NCI-H2107 treated with DMSO at 0.1 percent for 48 hours (cell line): ENCODE results near the gene ARL4C.
A peak's percentile ranks its signal among the peaks of the same experiment; 100 is the strongest.
"Not testable (repeated sequence)": the region's sequence is repeated elsewhere in the genome, so short reads cannot be mapped to it uniquely, and the experiment has no call there.

Experiments used
- DNase-seq: peaks from one replicate; lab custom pipeline; 2025; ENCODE audit not compliant: unreplicated experiment; lab: John Stamatoyannopoulos, UW

ARL4C gene

DNA sequence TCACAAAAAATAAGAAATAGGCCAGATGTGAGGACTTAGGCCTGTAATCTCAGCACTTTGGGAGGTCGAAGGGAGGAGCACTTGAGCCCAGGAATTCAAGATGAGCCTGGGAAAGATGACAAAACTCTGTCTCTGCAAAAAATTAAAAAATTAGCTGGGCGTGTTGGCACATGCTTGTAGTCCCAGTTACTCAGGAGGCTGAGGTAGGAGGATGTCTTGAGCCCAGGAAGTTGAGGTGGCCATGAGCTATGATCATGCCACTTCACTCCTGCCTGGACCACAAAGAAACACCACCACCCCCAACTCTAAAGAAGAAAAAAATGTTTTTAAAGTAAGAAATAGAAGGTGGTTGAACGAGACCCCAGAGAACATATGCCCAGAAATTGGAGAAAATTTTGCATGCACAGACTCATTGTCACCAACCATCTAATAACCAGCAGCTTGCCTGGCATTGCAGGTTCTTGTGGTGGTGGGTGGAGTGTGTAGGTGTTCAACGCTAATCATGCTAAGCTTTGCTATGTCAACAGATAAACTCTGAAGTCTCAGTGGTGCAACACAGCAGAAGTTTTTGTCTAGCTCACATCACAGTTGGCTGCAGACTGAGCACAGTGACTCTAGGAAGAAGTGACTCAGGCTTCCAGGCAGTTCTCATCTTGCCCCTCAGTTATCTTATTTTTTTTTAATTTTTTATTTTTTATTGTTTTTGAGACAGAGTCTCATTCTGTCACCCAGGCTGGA, 18.6 kb downstream of the ARL4C start:
- no peak for DNase-seq

DNA sequence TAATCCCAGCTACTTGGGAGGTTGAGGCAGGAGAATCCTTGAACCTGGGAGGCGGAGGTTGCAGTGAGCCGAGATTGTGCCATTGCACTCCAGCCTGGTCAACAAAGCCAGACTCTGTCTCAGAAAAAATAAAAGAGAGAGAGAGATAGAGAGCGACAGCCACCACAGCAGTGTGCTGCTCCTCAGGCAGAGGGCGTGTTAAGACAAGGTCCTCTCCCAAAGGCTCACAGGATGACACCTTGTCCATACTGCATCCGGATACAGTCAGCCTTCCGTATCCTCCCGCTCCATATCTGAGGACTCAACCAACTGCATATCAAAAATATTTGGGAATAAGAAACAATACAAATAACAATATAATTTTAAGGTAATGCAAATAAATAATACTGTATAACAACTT, 20.1 kb downstream of the ARL4C start:
- DNase-seq = no peak

DNA sequence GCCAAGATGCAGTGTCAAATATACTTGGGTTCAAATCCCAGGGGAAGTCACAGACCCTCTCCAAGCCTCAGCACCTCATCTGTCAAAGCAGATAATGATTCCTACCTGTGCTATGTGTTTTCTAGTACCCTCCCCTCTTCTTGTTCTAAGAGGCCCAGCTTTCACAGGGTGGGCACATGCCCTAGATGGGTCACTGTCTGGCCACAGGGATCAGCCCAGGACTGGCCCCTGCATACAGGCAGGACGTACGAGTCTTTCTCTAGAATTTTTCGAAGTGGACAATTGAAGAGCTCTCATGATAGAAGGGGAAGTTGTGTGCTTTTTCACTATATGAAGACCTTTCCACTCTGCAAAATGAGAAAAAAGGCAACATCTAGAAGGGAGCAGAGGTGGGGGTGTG, 22.2 kb downstream of the ARL4C start:
- no peak for DNase-seq

DNA sequence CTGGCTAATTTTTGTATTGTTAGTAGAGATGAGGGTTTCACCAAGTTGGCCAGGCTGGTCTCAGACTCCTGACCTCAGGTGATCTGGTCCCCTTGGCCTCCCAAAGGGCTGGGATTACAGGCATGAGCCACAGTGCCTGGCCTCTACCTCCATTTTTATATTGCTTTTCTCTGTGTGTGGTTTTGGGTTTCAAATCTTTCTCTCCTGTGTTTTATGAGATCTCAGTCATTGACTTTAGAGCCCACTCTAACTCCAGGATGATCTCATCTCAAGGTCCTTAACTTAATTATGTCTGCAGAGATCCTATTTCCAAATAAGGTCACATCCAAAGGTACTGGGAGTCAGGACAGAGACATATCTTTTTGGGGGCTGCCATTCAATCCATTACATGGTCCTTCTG, 24.7 kb downstream of the ARL4C start:
- DNase-seq = no peak

DNA sequence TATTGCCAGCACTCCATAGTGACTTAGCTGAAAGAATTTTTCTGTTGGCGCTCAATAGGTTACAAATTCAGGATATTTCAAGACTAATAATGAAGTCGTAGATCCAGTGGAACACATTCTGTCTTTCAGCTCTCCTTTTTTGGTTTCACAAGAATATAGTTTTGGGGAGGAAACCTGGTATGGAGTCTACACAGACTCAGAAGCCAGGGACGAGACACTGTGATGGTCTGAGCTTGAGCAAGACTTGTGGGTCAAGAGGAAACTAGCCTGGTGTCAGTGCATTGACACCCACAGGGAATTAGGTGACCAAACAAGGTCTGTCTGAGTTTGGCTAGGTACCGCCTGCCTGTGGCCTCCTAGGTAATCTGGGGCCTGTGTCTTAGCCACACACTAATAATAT, 26.9 kb downstream of the ARL4C start:
- no peak for DNase-seq

DNA sequence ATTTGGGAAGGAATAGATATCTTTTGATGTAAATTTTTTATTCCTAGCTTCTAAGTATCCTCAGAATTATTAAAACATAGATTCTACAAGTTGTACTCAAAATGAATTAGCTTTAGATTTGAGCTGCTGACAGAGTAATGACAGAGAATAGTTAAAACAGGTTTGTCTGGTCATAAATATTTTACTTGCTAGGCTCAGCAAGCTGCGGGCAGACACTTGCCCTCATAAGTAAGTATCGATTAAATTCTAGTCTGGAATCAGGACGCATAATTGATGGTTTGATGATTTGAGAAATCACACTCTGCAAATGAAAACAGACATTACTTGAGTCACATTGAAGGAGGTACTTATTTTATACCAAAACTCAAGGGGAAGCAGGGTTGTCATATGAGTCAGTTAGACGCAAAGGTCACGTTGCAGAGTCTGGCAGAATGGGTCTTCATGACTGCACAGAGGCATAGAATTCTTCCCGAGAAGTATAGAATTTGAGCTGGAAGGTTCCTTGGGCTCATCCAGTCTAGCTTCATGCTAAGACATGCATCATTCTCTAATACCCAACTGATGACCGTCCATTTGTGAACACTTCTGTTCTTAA, 27.5 kb downstream of the ARL4C start:
- no peak for DNase-seq

DNA sequence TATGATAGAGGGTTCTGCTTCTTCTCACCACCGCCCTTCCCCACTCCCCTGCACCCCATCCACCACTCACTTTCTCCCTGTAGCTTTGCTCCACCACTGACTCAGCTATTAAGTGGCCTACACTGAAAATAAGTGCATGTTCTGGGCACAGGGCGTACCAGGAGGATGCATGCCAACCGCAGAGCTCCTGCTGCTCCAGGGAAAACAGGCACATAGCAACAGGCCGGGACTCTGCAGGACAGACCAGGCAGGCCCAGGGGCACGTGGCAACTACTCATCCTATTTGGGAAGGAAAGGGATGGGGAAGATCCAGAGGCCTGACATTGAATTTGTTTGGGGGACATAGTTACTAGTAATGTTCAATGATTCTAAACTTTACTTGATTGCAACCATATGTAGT, 28.4 kb downstream of the ARL4C start:
- DNase-seq = no peak

DNA sequence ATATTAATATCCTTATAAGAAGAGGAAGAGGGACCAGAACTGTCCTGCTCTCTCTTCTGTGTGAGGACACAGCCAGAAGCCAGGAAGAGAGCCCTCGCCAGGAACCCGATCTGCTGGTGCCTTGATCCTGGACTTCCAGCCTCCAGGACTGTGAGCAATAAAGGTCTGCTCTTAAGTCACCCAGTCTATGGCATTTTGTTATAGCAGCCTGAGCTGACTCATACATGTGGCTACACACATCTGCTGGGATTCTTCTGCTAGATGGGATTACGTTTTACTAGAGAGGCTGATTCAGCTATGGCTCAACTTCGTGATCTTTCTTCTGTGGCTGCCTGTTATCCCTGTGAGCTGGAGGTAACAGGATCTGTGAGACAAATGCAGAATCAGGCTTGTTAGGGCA, 29.6 kb downstream of the ARL4C start:
- DNase-seq = no peak

DNA sequence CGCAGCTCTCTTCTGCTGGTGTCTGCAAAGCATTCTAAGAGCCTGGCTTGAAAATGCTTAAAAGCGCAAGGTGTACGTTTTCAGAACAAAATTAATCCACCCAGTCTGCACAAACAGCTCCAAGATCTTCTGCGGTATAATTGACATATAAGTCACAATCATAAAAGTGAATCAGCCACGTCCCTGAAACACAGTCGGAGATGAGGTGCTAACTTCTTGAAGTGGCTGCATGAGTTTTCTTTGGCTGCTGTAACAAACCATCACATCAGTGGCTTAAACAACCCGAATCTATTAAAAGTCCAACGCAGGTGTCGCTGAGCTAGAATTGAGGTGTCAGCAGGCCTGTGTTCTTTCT, 32.6 kb downstream of the ARL4C start:
- DNase-seq = no peak

DNA sequence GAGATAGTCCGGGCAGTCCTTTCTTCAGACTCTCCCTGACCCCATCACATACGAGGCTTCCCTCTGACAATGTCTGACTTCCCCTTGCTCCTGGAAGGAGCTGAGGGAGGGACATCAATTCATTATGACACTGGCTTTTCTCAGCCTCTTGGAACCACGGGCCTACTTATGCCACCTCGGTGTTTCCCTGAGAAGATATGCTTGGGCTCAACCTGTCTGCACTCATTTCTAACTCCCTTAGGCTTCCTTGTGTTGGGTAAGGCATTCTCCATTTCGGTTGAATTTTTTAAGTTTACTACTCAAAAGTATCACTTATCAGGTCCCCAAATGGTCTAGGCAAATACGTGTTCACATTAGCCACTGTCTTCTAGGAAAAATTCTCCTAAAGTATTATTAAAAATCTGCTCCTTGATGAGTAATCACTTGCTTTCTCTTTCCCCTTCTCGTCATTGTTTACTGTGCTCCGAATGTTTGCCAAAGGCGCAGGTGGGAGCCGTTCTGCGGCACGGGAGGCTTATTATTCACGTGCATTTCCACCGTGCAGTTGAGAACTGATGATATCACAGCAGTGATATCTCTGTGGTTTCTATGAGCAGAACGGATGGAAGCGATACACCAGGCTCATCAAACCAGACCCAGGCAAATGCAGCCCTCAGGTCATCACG, 33.1 kb downstream of the ARL4C start:
- peak; percentile 72 for DNase-seq

DNA sequence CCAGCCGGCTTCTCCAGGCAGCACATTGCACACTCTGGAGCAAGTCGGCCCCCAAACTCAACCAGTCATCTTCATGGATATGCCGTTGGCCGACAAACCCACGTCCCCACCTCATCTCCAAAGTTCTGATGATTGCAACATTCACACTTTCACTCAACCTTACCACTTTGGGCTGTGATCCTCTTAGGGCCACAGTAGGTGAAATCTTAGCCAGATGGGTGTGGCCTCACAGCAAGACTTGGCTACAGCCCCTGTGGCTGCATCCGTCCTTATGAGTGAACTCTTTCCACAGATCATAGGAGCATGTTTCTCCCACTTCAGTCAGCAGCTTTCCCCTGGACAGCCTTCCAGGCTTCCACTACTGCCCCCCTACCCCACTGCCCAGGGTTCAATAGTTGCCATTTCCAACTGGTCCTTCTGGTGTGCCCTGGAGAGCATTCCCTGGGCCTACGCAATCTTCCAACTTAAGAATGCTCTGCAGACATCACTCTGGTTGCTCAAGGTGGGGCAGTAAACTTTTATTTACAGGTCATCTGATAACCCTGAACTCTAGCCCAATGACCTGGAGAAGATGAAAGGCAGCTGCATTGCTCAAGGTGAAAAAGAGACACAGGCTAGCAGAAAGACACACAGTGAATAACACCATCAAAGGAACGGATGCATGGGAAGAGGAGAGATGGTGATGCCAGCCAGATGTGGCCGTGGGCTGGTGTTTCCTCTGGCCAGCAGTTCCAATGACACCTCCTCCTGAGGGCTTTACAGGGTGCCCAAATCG, 34.5 kb downstream of the ARL4C start:
- DNase-seq = no peak

DNA sequence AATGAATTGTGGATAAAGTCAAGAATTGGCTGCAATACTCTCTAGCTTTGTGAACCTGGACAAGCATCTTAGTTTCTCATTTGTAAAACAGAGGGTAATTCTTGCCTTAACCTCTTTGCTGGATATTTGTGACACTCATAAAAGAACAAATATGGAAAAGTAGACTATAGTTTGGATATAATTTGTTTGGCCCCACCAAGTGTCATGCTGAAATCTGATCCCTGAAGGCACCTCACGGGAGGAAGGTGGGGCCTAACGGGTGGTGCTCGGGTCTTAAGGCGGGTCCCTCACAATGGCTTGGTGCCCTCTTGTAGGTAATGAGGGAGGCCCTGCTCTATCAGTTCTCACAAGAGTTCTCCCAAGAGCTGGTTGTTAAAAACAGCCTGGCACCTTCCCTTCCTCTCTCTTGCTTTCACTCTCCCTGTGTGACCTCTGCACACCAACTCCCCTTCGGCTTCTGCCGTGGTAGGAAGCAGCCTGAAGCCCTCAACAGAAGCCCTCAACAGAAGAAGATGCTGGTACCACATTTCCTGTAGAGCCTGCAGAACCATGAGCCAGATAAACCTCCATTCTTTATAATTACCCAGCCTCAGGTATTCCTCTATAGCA, 37.4 kb downstream of the ARL4C start:
- no peak for DNase-seq

DNA sequence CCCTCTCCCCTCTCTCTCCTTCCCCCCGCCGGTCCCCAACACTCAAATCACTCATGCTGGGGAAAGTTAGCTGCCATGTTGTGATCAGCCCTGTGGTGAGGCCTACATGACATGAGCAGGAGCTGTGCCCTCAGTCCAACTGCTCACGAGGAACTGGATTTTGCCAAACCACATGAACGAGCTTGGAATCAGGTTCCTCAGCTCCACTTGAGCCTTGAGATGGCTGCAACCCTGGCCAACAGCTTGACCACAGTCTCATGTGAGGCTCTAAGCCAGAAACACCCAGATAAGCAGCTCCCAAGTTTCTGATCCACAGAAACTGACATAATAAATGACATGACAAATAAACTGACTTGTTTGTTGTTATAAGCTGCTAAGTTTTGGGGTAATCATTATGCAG, 38.4 kb downstream of the ARL4C start:
- no peak for DNase-seq

DNA sequence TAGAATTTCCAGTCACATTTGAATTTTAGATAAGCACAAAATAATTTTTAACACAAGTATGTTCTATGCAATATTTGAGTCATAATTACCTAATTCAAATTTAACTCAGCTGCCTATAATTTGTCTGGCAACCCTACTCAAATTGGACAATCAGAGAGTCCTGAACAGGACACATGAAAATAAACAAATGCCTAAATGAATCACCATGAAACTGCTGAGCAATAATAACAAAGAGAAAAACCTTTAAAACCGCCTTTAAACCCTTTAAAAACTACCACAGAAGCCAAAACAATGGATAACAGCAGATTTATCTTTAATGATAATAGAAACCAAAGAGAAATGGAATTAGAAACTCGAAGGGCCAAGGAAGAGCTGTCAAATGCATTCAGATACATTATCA, 39.5 kb downstream of the ARL4C start:
- no peak for DNase-seq

DNA sequence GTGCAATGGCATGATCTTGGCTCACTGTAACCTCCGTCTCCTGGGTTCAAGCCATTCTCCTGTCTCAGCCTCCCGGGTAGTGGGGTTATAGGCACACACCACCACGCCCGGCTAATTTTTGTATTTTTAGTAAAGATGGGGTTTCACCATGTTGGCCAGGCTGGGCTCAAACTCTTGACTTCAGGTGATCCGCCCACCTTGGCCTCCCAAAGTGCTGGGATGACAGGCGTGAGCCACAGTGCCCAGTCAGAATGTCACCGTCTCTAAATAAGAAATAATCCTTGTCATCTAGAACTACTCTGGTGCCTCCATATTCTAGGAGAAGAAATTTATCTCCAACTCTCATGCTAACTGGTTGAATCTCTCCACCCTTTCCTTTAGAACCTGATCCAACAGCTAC, 41.6 kb downstream of the ARL4C start:
- not testable (repeated sequence) for DNase-seq

DNA sequence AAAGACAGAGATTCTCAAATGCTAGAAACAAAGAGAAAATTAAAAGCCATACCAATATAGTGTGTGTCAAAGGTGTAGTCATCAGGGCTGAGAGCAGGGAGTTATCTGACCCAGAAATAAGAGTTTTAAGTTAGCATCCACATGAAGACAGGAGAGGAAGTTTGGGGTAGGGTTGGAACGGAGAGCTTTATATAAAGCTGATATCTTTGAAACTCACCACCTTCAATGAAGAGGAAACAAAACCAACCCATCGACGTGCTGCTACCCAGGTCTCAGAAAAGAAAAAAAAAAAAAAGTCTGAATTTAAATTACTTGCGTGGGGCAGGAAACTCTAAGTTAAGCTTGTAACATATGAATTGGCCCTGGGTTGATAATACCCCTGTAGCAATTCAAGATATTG, 42.4 kb downstream of the ARL4C start:
- no peak for DNase-seq

DNA sequence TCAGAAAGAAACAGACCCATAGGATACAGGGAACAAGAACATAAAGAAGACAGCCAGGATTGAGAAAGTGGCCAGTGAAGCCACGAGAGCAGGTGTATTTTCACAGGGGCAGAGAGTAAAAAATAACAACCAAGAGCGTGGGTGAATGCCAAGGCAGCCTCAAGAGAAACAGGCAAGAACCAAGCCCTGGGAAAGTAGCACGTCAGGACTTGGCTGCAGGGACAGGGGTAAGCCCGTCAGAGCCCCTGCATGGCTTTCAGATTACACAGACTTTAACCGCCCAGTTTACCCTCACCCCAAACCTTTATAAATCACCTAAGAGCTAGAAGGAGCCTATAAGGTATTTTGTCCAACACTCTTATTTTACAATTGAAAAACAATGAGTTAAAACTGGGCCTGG, 43.7 kb downstream of the ARL4C start:
- no peak for DNase-seq

DNA sequence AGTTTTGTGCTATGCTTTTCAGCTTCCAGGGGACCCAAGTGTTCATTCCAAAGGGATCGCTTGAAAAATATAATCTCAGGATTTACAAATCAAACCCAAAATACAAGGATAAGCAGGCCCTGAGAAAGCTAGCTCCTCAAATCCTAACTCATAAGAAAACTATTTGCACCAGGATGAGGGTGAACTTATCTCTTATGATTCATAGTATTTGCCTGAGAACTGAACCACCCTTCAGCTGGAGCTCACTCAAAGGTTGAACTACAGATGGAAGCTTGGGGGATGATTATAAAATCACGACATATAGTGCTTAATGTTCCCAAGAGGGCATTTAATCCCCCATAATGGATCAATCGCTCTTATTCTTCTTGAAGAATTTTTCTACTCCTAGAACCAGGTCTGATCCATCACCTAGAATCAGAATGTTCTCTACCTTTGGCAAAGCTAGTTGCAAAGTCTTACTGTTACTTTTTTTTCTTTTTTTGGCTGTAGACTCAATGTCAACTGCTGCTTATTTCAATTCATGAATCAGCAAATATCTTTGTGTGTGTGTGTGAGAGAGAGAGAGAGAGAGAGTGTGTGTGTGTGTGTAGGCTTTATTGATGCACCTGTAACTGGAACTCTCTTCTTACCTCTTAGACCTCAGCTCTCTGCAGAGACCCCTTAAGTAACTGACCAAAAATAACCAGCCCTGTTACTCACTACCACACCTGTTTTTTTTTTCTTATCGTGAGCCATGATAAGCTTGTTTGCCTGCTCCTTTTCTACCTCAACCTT, 44.8 kb downstream of the ARL4C start:
- DNase-seq = no peak

DNA sequence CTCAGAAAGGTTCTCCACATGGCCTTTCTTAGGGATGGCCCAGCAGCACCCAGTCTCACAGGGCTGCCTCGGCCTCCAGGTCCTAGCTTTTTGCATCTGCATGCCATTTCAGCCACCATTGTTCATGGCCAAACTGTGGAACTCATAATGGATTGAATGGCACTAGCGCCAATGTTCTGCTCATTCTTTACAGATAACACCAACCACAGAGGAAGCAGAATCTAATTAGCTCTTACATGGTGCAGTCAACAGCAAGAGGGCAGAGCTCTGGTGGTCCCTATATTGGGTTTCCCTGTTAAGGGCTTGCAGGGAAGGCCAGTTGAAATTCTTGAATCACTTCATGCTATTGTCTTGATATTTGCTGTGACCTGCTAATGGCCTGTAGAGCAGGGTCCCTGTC, 45.6 kb downstream of the ARL4C start:
- DNase-seq = no peak

DNA sequence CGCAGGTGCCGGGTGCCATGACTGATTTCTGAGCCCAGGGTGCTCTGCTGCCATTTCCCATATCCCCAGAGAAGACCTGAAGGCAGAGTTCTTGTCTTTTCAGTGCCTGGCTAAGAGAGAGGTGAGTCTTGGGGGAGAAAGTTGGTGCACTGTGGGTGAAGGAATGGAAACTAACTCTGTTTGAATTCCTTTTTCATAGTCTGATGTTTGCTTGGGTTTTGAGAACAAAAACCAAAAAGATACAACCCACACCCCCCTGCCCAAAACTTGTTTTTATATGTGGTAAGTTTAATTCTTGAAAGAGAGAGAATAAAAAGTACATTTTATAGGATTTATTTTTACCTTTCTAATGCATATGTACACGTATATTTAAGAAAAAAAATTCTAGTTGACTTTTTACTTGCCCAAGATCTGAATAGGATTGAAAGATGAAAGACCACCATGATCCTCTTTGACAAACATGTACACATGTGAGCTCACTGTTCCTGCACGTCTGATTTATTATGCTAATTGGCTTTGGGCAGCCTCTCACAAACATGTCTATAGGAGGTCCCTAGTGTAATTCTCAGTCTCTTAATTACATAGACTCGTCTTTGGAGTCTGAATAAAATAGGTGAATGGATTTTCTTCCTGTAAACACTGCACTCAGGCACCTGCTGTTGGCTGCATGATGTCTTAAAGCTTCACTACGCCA, 46.3 kb downstream of the ARL4C start:
- DNase-seq = no peak
